GM12892 (cell line): Measurements from ENCODE around the gene TIMM50.

Experiments
- POLR2A ChIP-seq: IDR thresholded peaks from 2 replicates; pipeline ENCODE4 v1.6.1; 2011; ENCODE audit warnings: low read depth, low read length, control low read depth
- POLR2AphosphoS5 ChIP-seq: IDR thresholded peaks from 2 replicates; pipeline ENCODE4 v1.6.1; 2011; ENCODE audit warnings: low read depth, low read length, control low read depth

DNA sequence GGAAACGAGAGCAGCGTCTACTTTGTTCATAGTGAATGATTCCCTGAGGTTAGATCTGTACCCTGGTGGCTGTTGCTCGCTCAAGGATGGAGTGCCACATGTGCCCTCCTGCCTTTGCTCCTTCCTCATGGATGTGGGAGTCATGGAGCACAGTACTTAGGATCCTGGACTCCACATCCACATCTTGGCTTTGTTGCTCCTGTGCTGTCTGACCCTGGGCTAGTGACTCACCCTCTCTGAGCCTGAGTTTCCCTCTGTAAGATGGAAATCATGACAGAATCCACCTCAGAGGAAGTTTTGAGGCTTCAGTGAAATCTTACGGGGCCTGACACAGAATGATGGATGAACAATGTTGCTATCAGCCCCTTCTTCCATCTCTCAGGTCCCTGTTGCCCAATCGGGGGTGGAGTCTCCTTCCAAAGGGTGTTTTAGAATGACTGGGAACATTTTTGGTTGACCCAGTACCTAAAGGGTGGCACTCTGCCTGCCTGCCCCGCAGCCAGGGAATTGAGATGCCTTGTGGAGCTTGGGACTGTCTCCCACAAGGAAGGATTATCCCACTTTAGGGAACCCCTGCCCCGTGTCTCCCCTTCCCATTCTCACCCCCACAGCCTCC lies 9.8 kb upstream of the TIMM50 start:
- no peak for TF ChIP-seq POLR2A
- no peak for TF ChIP-seq POLR2AphosphoS5
